ENCODE measurements around the gene CPEB4. TPM values are rescaled to one million over a fixed set of nuclear protein-coding genes. Genes with fewer than 3 reads are reported as not detected.

The CPEB4 gene
- total RNA-seq, 2 experiments from 2014 or later, result 11.8 to 13.0 TPM

- no peaks in the 10 kb centered on the region for H3K27me3 Mint-ChIP-seq
- POLR2A ChIA-PET, result no interaction called here
- peaks cover 12% of the 10 kb centered on the region for H3K4me1 Mint-ChIP-seq
- no peak for DNase-seq
- no peak overlapping the region for H3K4me3 Mint-ChIP-seq
- H3K9me3 Mint-ChIP-seq, result no peaks in the 10 kb centered on the region
- H3K36me3 Mint-ChIP-seq, result peaks cover 5% of the 10 kb centered on the region
- ATAC-seq (ENCODE audit: low read depth), result no peak
- no peak overlapping the region for H3K27ac Mint-ChIP-seq
Observed at GRCh38 chr5:173920024-173920753, 32.0 kb downstream of the CPEB4 start.

GRCh38 chr5:173920866-173921555 lies 32.9 kb downstream of the CPEB4 start:
- Mint-ChIP-seq H3K36me3 (peaks cover 5% of the 10 kb centered on the region), H3K9me3 (no peaks in the 10 kb centered on the region), H3K4me3 (no peak overlapping the region), H3K4me1 (peaks cover 13% of the 10 kb centered on the region), H3K27ac (no peak overlapping the region), H3K27me3 (no peaks in the 10 kb centered on the region)
- DNase-seq (no peak), ATAC-seq (ENCODE audit: low read depth) (no peak)
- POLR2A ChIA-PET, result no interaction called here

- Mint-ChIP-seq H3K36me3 (peaks cover 5% of the 10 kb centered on the region), H3K4me3 (no peak overlapping the region), H3K4me1 (peaks cover 13% of the 10 kb centered on the region), H3K27me3 (no peaks in the 10 kb centered on the region), H3K9me3 (no peaks in the 10 kb centered on the region), H3K27ac (no peak overlapping the region)
- ATAC-seq (ENCODE audit: low read depth) (no peak), DNase-seq (no peak)
- POLR2A ChIA-PET, result no interaction called here
Observed at GRCh38 chr5:173922527-173922926, 34.4 kb downstream of the CPEB4 start.

GRCh38 chr5:173923218-173924095 lies 35.3 kb downstream of the CPEB4 start:
- Mint-ChIP-seq H3K27me3 (no peaks in the 10 kb centered on the region), H3K27ac (no peak overlapping the region), H3K36me3 (peaks cover 8% of the 10 kb centered on the region)

GRCh38 chr5:173924899-173925298 lies 36.8 kb downstream of the CPEB4 start:
- Mint-ChIP-seq H3K27me3 (no peaks in the 10 kb centered on the region), H3K27ac (no peak overlapping the region), H3K36me3 (peaks cover 8% of the 10 kb centered on the region), H3K4me1 (peaks cover 13% of the 10 kb centered on the region), H3K9me3 (no peaks in the 10 kb centered on the region), H3K4me3 (no peak overlapping the region)
- POLR2A ChIA-PET, result no interaction called here
- DNase-seq (no peak), ATAC-seq (ENCODE audit: low read depth) (no peak)

More at GRCh38 chr5:173923218-173924095, 35.3 kb downstream of the CPEB4 start:
- Mint-ChIP-seq H3K4me1 (peaks cover 13% of the 10 kb centered on the region), H3K4me3 (no peak overlapping the region), H3K9me3 (no peaks in the 10 kb centered on the region)
- POLR2A ChIA-PET, result no interaction called here
- no peak for ATAC-seq (ENCODE audit: low read depth)
- DNase-seq, result no peak

GRCh38 chr5:173925449-173926071 lies 37.4 kb downstream of the CPEB4 start:
- Mint-ChIP-seq H3K9me3 (no peaks in the 10 kb centered on the region), H3K4me1 (peaks cover 13% of the 10 kb centered on the region), H3K36me3 (peaks cover 8% of the 10 kb centered on the region), H3K4me3 (no peak overlapping the region), H3K27ac (no peak overlapping the region), H3K27me3 (no peaks in the 10 kb centered on the region)
- ATAC-seq (ENCODE audit: low read depth) (no peak), DNase-seq (peak; percentile 32)
- POLR2A ChIA-PET, result no interaction called here

GRCh38 chr5:173926359-173926758 lies 38.2 kb downstream of the CPEB4 start:
- peaks cover 8% of the 10 kb centered on the region for H3K36me3 Mint-ChIP-seq
- POLR2A ChIA-PET, result no interaction called here
- peaks cover 11% of the 10 kb centered on the region for H3K4me1 Mint-ChIP-seq
- H3K4me3 Mint-ChIP-seq, result no peak overlapping the region
- no peaks in the 10 kb centered on the region for H3K27me3 Mint-ChIP-seq
- no peaks in the 10 kb centered on the region for H3K9me3 Mint-ChIP-seq
- H3K27ac Mint-ChIP-seq, result no peak overlapping the region
- no peak for DNase-seq
- no peak for ATAC-seq (ENCODE audit: low read depth)

GRCh38 chr5:173928871-173929574 lies 40.9 kb downstream of the CPEB4 start:
- ATAC-seq (ENCODE audit: low read depth), result no peak
- Mint-ChIP-seq H3K27ac (no peak overlapping the region), H3K27me3 (no peaks in the 10 kb centered on the region), H3K4me1 (peaks cover 5% of the 10 kb centered on the region), H3K36me3 (peaks cover 2% of the 10 kb centered on the region), H3K4me3 (no peak overlapping the region), H3K9me3 (no peaks in the 10 kb centered on the region)
- DNase-seq, result no peak
- POLR2A ChIA-PET, result interaction anchor here (0.6 kb wide), 1 partner anchor 29 kb away, joined by 3 read pairs; no protein-coding TSS in a partner anchor

GRCh38 chr5:173932695-173933139 lies 44.6 kb downstream of the CPEB4 start:
- POLR2A ChIA-PET, result no interaction called here
- peaks cover 2% of the 10 kb centered on the region for H3K36me3 Mint-ChIP-seq
- ATAC-seq (ENCODE audit: low read depth), result no peak
- no peak overlapping the region for H3K4me3 Mint-ChIP-seq
- no peak for DNase-seq
- no peak overlapping the region for H3K27ac Mint-ChIP-seq
- no peaks in the 10 kb centered on the region for H3K4me1 Mint-ChIP-seq
- H3K27me3 Mint-ChIP-seq, result no peaks in the 10 kb centered on the region
- no peaks in the 10 kb centered on the region for H3K9me3 Mint-ChIP-seq

GRCh38 chr5:173933901-173934300 lies 45.8 kb downstream of the CPEB4 start:
- no peak overlapping the region for H3K4me3 Mint-ChIP-seq
- no peak overlapping the region for H3K27ac Mint-ChIP-seq
- no peaks in the 10 kb centered on the region for H3K4me1 Mint-ChIP-seq
- H3K36me3 Mint-ChIP-seq, result no peaks in the 10 kb centered on the region
- DNase-seq, result no peak
- no peak for ATAC-seq (ENCODE audit: low read depth)
- POLR2A ChIA-PET, result no interaction called here
- no peaks in the 10 kb centered on the region for H3K9me3 Mint-ChIP-seq
- no peaks in the 10 kb centered on the region for H3K27me3 Mint-ChIP-seq

GRCh38 chr5:173935396-173935795 lies 47.2 kb downstream of the CPEB4 start:
- H3K36me3 Mint-ChIP-seq, result no peaks in the 10 kb centered on the region
- POLR2A ChIA-PET, result no interaction called here
- H3K27ac Mint-ChIP-seq, result no peak overlapping the region
- no peaks in the 10 kb centered on the region for H3K9me3 Mint-ChIP-seq
- no peak for ATAC-seq (ENCODE audit: low read depth)
- no peak overlapping the region for H3K4me3 Mint-ChIP-seq
- no peak for DNase-seq
- H3K27me3 Mint-ChIP-seq, result no peaks in the 10 kb centered on the region
- H3K4me1 Mint-ChIP-seq, result no peaks in the 10 kb centered on the region

- no peaks in the 10 kb centered on the region for H3K27me3 Mint-ChIP-seq
- no peaks in the 10 kb centered on the region for H3K4me1 Mint-ChIP-seq
- ATAC-seq (ENCODE audit: low read depth), result no peak
- no peak overlapping the region for H3K4me3 Mint-ChIP-seq
- POLR2A ChIA-PET, result no interaction called here
- H3K36me3 Mint-ChIP-seq, result no peaks in the 10 kb centered on the region
- H3K27ac Mint-ChIP-seq, result no peak overlapping the region
- no peaks in the 10 kb centered on the region for H3K9me3 Mint-ChIP-seq
- DNase-seq, result no peak
Observed at GRCh38 chr5:173940269-173940668, 52.1 kb downstream of the CPEB4 start.

GRCh38 chr5:173941102-173941501 lies 53.0 kb downstream of the CPEB4 start:
- no peak for ATAC-seq (ENCODE audit: low read depth)
- no peaks in the 10 kb centered on the region for H3K4me1 Mint-ChIP-seq
- no peaks in the 10 kb centered on the region for H3K36me3 Mint-ChIP-seq
- DNase-seq, result no peak
- POLR2A ChIA-PET, result no interaction called here
- H3K27me3 Mint-ChIP-seq, result no peaks in the 10 kb centered on the region
- no peaks in the 10 kb centered on the region for H3K9me3 Mint-ChIP-seq
- H3K27ac Mint-ChIP-seq, result no peak overlapping the region
- H3K4me3 Mint-ChIP-seq, result no peak overlapping the region
